Endodermal cell (in vitro differentiated cells): Measurements from ENCODE around the gene RNF121. TPM values are rescaled to one million over a fixed set of nuclear protein-coding genes. Genes with fewer than 3 reads are reported as not detected.

Experiments
- DNase-seq: peaks from one replicate; pipeline ENCODE4 v3.0.0-alpha.2; 2017
- H3K27ac ChIP-seq: 2 replicates; pipeline ENCODE4 v1.5.1; 2013; ENCODE audit warnings: mild to moderate bottlenecking, low read depth, low read length, moderate library complexity
- H3K27me3 ChIP-seq: 2 replicates; pipeline ENCODE4 v1.6.1; 2013; ENCODE audit warnings: mild to moderate bottlenecking, low read length, moderate library complexity; ENCODE audit not compliant: insufficient read depth, control insufficient read depth, poor library complexity, severe bottlenecking
- H3K36me3 ChIP-seq: 2 replicates; pipeline ENCODE4 v1.7.0; 2013; ENCODE audit warnings: mild to moderate bottlenecking, low read length, moderate library complexity; ENCODE audit not compliant: control insufficient read depth, insufficient read depth
- H3K4me1 ChIP-seq: one replicate; pipeline ENCODE4 v1.7.0; 2013; ENCODE audit warnings: low read length; ENCODE audit not compliant: control insufficient read depth, insufficient read depth
- H3K4me3 ChIP-seq: 2 replicates; pipeline ENCODE4 v1.5.1; 2013; ENCODE audit warnings: mild to moderate bottlenecking, low read length, moderate library complexity
- H3K9ac ChIP-seq: 2 replicates; pipeline ENCODE4 v1.6.1; 2013; ENCODE audit warnings: mild to moderate bottlenecking, low read length, moderate library complexity; ENCODE audit not compliant: poor library complexity, severe bottlenecking; ENCODE audit errors: extremely low read depth
- H3K9me3 ChIP-seq: 2 replicates; pipeline ENCODE4 v1.6.1; 2013; ENCODE audit warnings: mild to moderate bottlenecking, low read length, moderate library complexity; ENCODE audit not compliant: control insufficient read depth
- H3K27ac Mint-ChIP-seq: 2 replicates; pipeline ENCODE4 v1.8.0; 2020; ENCODE audit warnings: mixed read lengths
- H3K27me3 Mint-ChIP-seq: 2 replicates; pipeline ENCODE4 v1.8.0; 2021; ENCODE audit warnings: mild to moderate bottlenecking, mixed read lengths; ENCODE audit not compliant: insufficient read depth
- H3K36me3 Mint-ChIP-seq: 2 replicates; pipeline ENCODE4 v1.8.0; 2020; ENCODE audit warnings: low read depth, mixed read lengths
- H3K4me1 Mint-ChIP-seq: 2 replicates; pipeline ENCODE4 v1.8.0; 2020; ENCODE audit warnings: mixed read lengths
- H3K4me3 Mint-ChIP-seq: 2 replicates; pipeline ENCODE4 v1.8.0; 2020; ENCODE audit warnings: mild to moderate bottlenecking, moderate library complexity, mixed read lengths
- H3K9me3 Mint-ChIP-seq: 2 replicates; pipeline ENCODE4 v1.8.0; 2020; ENCODE audit warnings: mild to moderate bottlenecking, mixed read lengths
- CTCF ChIP-seq: fragments of 200-600 bp; sonication (generic); conservative IDR thresholded peaks from 2 replicates; pipeline ENCODE4 v1.5.0; 2021; ENCODE audit warnings: antibody characterized with exemption, mild to moderate bottlenecking
- WGBS, 2 experiments: methylation state at CpG; one replicate each; pipeline versions ENCODE4 v1.1.5 to v1.1.7; 2013; ENCODE audit warnings: missing lambda C conversion rate in 2 of 2, mixed read lengths in 1 of 2; ENCODE audit not compliant: insufficient coverage in 1 of 2, insufficient read length in 1 of 2; 5-methylcytosine and 5-hydroxymethylcytosine counted together
- total RNA-seq, 2 donors: library from RNA; stranded (reverse); fragmentation: NEBNext Ultra II Directional in 1 of 2; extraction: Animal tissue kit (Norgen Biotek cat#: 25700) in 1 of 2; gene quantifications; 2 replicates in 1 of 2; 3 replicates in 1 of 2; pipeline ENCODE4 v1.2.1, GENCODE V29; 2021

RNF121 gene
- total RNA-seq, 2 donors from 2014 or later, result 50.9 to 52.2 TPM

- Histone ChIP-seq H3K27me3 (no peaks in the 10 kb centered on the region), H3K9ac (no peak overlapping the region), H3K27ac (no peak overlapping the region), H3K4me1 (peaks cover 2% of the 10 kb centered on the region), H3K4me3 (no peak overlapping the region), H3K36me3 (peaks cover 5% of the 10 kb centered on the region), H3K9me3 (no peaks in the 10 kb centered on the region)
- DNase-seq, result no peak
- Mint-ChIP-seq H3K27me3 (no peaks in the 10 kb centered on the region), H3K4me1 (peaks cover 12% of the 10 kb centered on the region), H3K9me3 (no peaks in the 10 kb centered on the region), H3K27ac (no peak overlapping the region), H3K36me3 (peaks cover 7% of the 10 kb centered on the region), H3K4me3 (no peak overlapping the region)
- 91 to 100% methylated on average over 5 to 6 of the region's 6 CpGs for WGBS, 2 experiments
- no peak for TF ChIP-seq CTCF
These were observed 20.2 kb downstream of the RNF121 start for GRCh38 chr11:71949034-71949433.

- Mint-ChIP-seq H3K36me3 (no peaks in the 10 kb centered on the region), H3K4me3 (no peak overlapping the region), H3K27me3 (no peaks in the 10 kb centered on the region), H3K27ac (no peak overlapping the region), H3K9me3 (no peaks in the 10 kb centered on the region), H3K4me1 (peaks cover 13% of the 10 kb centered on the region)
- no peak overlapping the region for H3K27ac ChIP-seq
- peaks cover 2% of the 10 kb centered on the region for H3K4me1 ChIP-seq
- no peaks in the 10 kb centered on the region for H3K9me3 ChIP-seq
- no peak overlapping the region for H3K4me3 ChIP-seq
- no peak for DNase-seq
- no peaks in the 10 kb centered on the region for H3K27me3 ChIP-seq
- no peaks in the 10 kb centered on the region for H3K36me3 ChIP-seq
- TF ChIP-seq CTCF, result no peak
- H3K9ac ChIP-seq, result no peak overlapping the region
- WGBS, 2 experiments, result 94 to 95% methylated on average over 2 to 4 of the region's 4 CpGs
These were observed 23.0 kb downstream of the RNF121 start for GRCh38 chr11:71951741-71952310.

GRCh38 chr11:71955898-71956456 is 27.1 kb downstream of the RNF121 start:
- no peak overlapping the region for H3K4me3 Mint-ChIP-seq
- no peak overlapping the region for H3K27ac Mint-ChIP-seq
- no peaks in the 10 kb centered on the region for H3K4me1 ChIP-seq
- no peaks in the 10 kb centered on the region for H3K27me3 Mint-ChIP-seq
- peaks cover 10% of the 10 kb centered on the region for H3K4me1 Mint-ChIP-seq
- H3K9me3 Mint-ChIP-seq, result no peaks in the 10 kb centered on the region
- H3K9ac ChIP-seq, result no peak overlapping the region
- peaks cover 4% of the 10 kb centered on the region for H3K9me3 ChIP-seq
- no peak for DNase-seq
- WGBS, 2 experiments, result 67 to 100% methylated on average over 2 to 3 of the region's 3 CpGs
- TF ChIP-seq CTCF, result no peak
- no peak overlapping the region for H3K27ac ChIP-seq
- no peak overlapping the region for H3K4me3 ChIP-seq
- peaks cover 15% of the 10 kb centered on the region for H3K36me3 Mint-ChIP-seq
- H3K27me3 ChIP-seq, result no peaks in the 10 kb centered on the region
- peaks cover 9% of the 10 kb centered on the region for H3K36me3 ChIP-seq
